Pancreas (tissue), 10 donors: ENCODE data around the gene PCSK6. TPM values are rescaled to one million over a fixed set of nuclear protein-coding genes. Genes with fewer than 3 reads are reported as not detected.

Experiments used
- ATAC-seq, 4 donors: fragments of 200-7000 bp; cut with Tn5 transposase; one replicate each; pipeline versions ENCODE4 v1.8.0 to v1.9.1; 2020; ENCODE audit warnings: mild to moderate bottlenecking in 4 of 4, moderate library complexity in 4 of 4
- DNase-seq, 6 donors: peaks; one replicate each; pipeline ENCODE4 v3.0.0-alpha.2; 2020
- FAIRE-seq: peaks from 2 replicates; lab custom pipeline; 2012; peaks lifted over from hg19 to GRCh38; lab: Jason Lieb, UNC
- H3K27ac ChIP-seq, 4 donors: fragments of 200-600 bp; sonication (generic); 1 replicate in 3 of 4; 2 replicates in 1 of 4; pipeline versions ENCODE4 v1.5.0 to v1.8.0; 2020
- H3K27me3 ChIP-seq, 4 donors: fragments of 200-600 bp; one replicate each; pipeline ENCODE4 v1.8.0; 2021
- H3K36me3 ChIP-seq, 3 donors: fragments of 200-600 bp; sonication (generic) in 1 of 3; one replicate each; pipeline versions ENCODE4 v1.5.0 to v1.8.0; 2020 to 2021
- H3K4me1 ChIP-seq, 3 donors: fragments of 200-600 bp; one replicate each; pipeline ENCODE4 v1.8.0; 2021
- H3K4me3 ChIP-seq, 4 donors: fragments of 200-600 bp; sonication (generic) in 2 of 4; one replicate each; pipeline versions ENCODE4 v1.5.0 to v1.8.0; 2020 to 2021
- H3K9me3 ChIP-seq, 4 donors: fragments of 200-600 bp; one replicate each; pipeline ENCODE4 v1.8.0; 2021
- CTCF ChIP-seq, 4 donors: fragments of 200-600 bp; sonication (generic) in 3 of 4; IDR thresholded peaks; one replicate each; pipeline versions ENCODE4 v1.5.0 to v1.8.0; 2021; ENCODE audit warnings: antibody characterized with exemption in 4 of 4
- WGBS, 2 donors: extraction: QIAGEN DNeasy Blood & Tissue Kit; methylation state at CpG; one replicate each; pipeline ENCODE4 v1.1.7; 2013; 5-methylcytosine and 5-hydroxymethylcytosine counted together
- intact Hi-C, 3 donors: fragments of 100-400 bp; cut with DNase I; formaldehyde crosslinking; loops; one replicate each; pipeline versions ENCODE4 v1.11.1 to v1.14.2; 2022
- polyA plus RNA-seq, 2 donors: library from polyadenylated mRNA; stranded (reverse); fragments of 200-250 nt; gene quantifications; one replicate each; pipeline ENCODE4 v1.2.3, GENCODE V29; 2013
- total RNA-seq, 6 donors: library from RNA; stranded (reverse); fragmentation: NEBNext Ultra II Directional in 4 of 6; extraction: Animal tissue kit (Norgen Biotek cat#: 25700) in 4 of 6; gene quantifications; one replicate each; pipeline versions ENCODE4 v1.2.1 to v1.2.4, GENCODE V29; 2021 to 2023
- donor health status: healthy with polysubstance abuse.
- donor health status: DM: no; HTN: no; CAD: no; lungs with moderate emphysema.
- donor health status: DM: no; HTN: no; CAD: no.
- donor health status: control.
- donor health status: control.
- donor health status: Bipolar disorder and iron deficiency.
- donor health status: DM: yes; HTN: yes; CAD: no.
- donor health status: DM: no; HTN: no; CAD: no.
- donor health status: DM: no; HTN: no; CAD: no.
- donor health status: DM: yes; HTN: yes; CAD: no.

PCSK6 gene
- total and polyA plus RNA-seq, 8 donors = 0.87 to 4.5 (median 3.0) TPM

- Histone ChIP-seq H3K27ac (no peak overlapping the region), H3K4me3 (no peak overlapping the region), H3K36me3 (no peaks in the 10 kb centered on the region), H3K27me3 (no peaks in the 10 kb centered on the region), H3K4me1 (no peaks in the 10 kb centered on the region), H3K9me3 (no peaks in the 10 kb centered on the region)
- WGBS, 2 donors = 75 to 78% methylated on average over 18 of the region's 18 CpGs
- ATAC-seq (no peak), DNase-seq (no peak), FAIRE-seq (no peak)
- no peak for TF ChIP-seq CTCF (IDR thresholded peaks at IDR 0.05)
- intact Hi-C loops = no loop called here
Measured at GRCh38 chr15:101491734-101492640, 2.5 kb upstream of the PCSK6 start.

DNA sequence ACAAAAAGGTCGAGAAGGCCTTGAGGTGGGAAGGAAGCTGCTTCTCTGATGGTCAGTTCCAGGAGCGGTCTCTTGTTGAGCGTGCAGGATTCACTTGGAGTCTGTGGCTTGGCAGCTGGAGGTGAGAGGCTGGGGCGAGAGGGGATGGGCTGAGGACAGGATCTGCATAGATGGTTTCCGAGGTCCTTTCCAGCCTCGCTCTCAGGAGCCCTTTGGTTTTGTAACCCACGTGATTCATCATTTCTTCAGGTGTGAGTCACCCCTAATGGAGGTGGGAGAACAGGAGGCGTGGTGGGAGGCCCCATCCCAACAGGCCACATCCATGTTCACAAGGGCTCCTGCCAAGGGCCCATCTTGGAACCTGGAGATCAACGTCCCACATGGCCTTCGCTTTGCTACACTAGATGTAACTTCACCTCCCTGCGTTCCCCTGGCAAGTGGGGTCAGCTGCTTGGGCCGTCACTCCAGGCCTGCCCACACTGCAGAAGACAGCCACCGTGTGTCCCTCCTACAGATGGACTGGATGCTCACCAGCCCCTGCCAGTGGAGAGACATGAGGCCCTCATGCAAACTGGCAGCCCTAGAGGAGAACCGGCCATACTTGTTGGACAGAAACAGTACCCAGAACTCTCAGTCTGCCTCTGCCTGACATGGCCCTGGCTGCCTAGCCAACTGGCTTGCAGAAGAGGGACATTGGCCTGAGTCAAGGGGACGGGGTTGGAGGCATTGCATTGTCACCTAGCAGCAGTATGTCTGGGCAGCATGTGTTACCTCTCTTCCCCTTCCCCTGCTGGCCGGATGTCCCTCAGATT is 1.6 kb upstream of the PCSK6 start:
- intact Hi-C loops = no loop called here

DNA sequence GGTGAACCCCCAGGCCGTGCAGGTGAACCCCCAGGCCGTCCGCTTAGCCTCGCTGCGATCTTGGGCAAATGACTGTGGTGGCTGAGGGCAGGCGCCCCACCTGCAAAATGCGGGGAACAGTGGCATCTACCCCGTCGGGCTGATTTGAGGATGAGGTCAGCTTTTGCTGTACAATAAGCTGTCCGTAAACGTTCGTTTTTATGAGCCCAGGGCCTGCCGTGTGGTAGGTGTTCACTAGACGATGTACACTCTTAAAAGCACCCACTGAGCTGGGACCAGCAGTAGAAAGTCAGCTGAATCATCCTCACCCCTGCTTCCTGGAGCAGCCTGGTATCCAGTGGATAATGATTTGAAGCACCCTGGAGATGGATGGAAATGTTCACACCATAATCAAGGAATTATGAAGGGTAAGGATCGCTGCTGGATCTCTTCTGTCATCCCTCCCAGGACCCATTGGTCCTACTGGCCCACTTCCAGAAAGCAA is 943 bp upstream of the PCSK6 start:
- Histone ChIP-seq H3K27ac (no peak overlapping the region), H3K4me1 (no peaks in the 10 kb centered on the region), H3K9me3 (no peaks in the 10 kb centered on the region), H3K4me3 (no peak overlapping the region), H3K27me3 (no peaks in the 10 kb centered on the region), H3K36me3 (no peaks in the 10 kb centered on the region)
- TF ChIP-seq CTCF (IDR thresholded peaks at IDR 0.05) = no peak
- 91 to 92% methylated on average over 15 of the region's 15 CpGs for WGBS, 2 donors
- DNase-seq (no peak), FAIRE-seq (no peak), ATAC-seq (no peak)
- intact Hi-C loops = no loop called here

More for the DNA sequence above, 1.6 kb upstream of the PCSK6 start:
- Histone ChIP-seq H3K9me3 (no peaks in the 10 kb centered on the region), H3K36me3 (no peaks in the 10 kb centered on the region), H3K27me3 (no peaks in the 10 kb centered on the region), H3K4me1 (no peaks in the 10 kb centered on the region), H3K4me3 (no peak overlapping the region), H3K27ac (no peak overlapping the region)
- DNase-seq (no peak), FAIRE-seq (no peak), ATAC-seq (no peak)
- 92 to 94% methylated on average over 16 of the region's 16 CpGs for WGBS, 2 donors
- no peak for TF ChIP-seq CTCF (IDR thresholded peaks at IDR 0.05)

DNA sequence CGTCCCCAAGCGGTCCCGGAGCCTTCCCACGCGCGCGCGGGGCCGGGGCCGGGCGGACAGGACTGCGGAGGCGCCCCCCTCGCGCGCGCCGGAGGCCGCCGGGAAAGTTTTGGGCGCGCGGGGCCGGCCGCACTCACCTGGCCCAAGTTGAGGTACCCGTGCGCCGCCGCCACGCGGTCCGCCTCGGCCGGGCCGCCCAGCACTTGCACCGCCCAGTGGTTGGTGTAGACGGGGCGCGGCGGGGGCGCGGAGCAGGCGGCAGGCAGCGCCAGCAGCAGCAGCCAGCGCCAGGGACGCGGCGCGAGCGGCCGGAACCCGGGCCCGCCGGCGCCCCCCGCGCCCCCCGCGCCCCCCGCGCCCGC is 289 bp downstream of the PCSK6 start:
- no peak for FAIRE-seq
- Histone ChIP-seq H3K4me3 (peak overlapping the region in 2 of 4 donors; percentile 27 to 40), H3K9me3 (no peaks in the 10 kb centered on the region), H3K36me3 (no peaks in the 10 kb centered on the region), H3K4me1 (no peaks in the 10 kb centered on the region), H3K27me3 (no peaks in the 10 kb centered on the region), H3K27ac (no peak overlapping the region)
- intact Hi-C loops = no loop called here
- no peak for TF ChIP-seq CTCF (IDR thresholded peaks at IDR 0.05)
- ATAC-seq = peak; percentile 59 to 91 (median 84)
- DNase-seq = peak; percentile 44 to 85 (median 59)
- 1% methylated on average over 27 to 62 of the region's 62 CpGs for WGBS, 2 donors
